ENCODE results near the gene TGFBR1.

DNA sequence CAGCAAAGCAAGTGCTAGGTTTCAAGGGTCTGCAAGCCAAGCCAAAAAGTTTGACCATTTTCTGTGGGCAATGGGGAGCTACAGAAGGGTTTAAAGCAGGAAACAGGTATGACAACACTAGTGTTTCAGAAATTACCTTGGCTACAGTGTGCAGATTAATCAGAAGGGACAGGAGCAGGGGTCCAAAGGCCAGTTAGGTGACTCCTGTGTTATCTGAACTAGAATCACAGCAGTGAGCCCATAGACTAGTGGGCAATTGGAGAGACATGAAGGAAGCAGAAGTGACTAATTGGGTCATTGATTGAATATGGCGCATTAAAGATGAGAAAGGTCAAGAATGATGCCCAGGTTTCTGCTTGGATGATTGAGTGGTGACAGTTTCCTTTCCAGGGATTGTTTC lies 41.4 kb upstream of the TGFBR1 start:
- TF ChIP-seq, protein P1, sequence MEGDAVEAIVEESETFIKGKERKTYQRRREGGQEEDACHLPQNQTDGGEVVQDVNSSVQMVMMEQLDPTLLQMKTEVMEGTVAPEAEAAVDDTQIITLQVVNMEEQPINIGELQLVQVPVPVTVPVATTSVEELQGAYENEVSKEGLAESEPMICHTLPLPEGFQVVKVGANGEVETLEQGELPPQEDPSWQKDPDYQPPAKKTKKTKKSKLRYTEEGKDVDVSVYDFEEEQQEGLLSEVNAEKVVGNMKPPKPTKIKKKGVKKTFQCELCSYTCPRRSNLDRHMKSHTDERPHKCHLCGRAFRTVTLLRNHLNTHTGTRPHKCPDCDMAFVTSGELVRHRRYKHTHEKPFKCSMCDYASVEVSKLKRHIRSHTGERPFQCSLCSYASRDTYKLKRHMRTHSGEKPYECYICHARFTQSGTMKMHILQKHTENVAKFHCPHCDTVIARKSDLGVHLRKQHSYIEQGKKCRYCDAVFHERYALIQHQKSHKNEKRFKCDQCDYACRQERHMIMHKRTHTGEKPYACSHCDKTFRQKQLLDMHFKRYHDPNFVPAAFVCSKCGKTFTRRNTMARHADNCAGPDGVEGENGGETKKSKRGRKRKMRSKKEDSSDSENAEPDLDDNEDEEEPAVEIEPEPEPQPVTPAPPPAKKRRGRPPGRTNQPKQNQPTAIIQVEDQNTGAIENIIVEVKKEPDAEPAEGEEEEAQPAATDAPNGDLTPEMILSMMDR (IDR thresholded peaks at IDR 0.05): no peak
- TF ChIP-seq POLR2AphosphoS5 (IDR thresholded peaks at IDR 0.05) (no peak), POLR2A (IDR thresholded peaks at IDR 0.05) (no peak), EP300 (IDR thresholded peaks at IDR 0.05) (no peak)

Data from gastroesophageal sphincter (tissue), 3 donors.